GM12872 (cell line): ENCODE measurements around the gene SAP30BP.

Source experiments
- CTCF ChIP-seq: IDR thresholded peaks from 3 replicates; pipeline ENCODE4 v1.5.1; 2011; ENCODE audit warnings: low read depth, mild to moderate bottlenecking, low read length, moderate library complexity; ENCODE audit not compliant: insufficient read depth

SAP30BP gene

GRCh38 chr17:75667825-75668224 lies 687 bp downstream of the SAP30BP start:
- TF ChIP-seq CTCF = no peak

- TF ChIP-seq CTCF = no peak
Observed at GRCh38 chr17:75668489-75668888, 1.4 kb downstream of the SAP30BP start.

- TF ChIP-seq CTCF = no peak
Observed at GRCh38 chr17:75670868-75671267, 3.7 kb downstream of the SAP30BP start.

- TF ChIP-seq CTCF = no peak
Observed at GRCh38 chr17:75672011-75672410, 4.9 kb downstream of the SAP30BP start.

- TF ChIP-seq CTCF = no peak
Observed at GRCh38 chr17:75673487-75673886, 6.3 kb downstream of the SAP30BP start.

GRCh38 chr17:75676461-75676860 lies 9.3 kb downstream of the SAP30BP start:
- no peak for TF ChIP-seq CTCF

GRCh38 chr17:75679706-75680211 lies 12.6 kb downstream of the SAP30BP start:
- TF ChIP-seq CTCF = no peak
